B cell (primary cell): Measurements from ENCODE around the gene DOCK6. TPM values are rescaled to one million over a fixed set of nuclear protein-coding genes. Genes with fewer than 3 reads are reported as not detected.

Source experiments
- ATAC-seq: fragments of 200-7000 bp; cut with Tn5 transposase; one replicate; pipeline ENCODE4 v1.10.0; 2021; ENCODE audit warnings: low read depth, mild to moderate bottlenecking, moderate number of reproducible peaks, moderate library complexity
- CTCF ChIA-PET: fragments of 350-600 bp; sonication (Branson Sonifier 250); formaldehyde crosslinking; loops from one replicate; lab custom pipeline; 2021; ENCODE audit warnings: antibody characterized with exemption, inconsistent platforms; lab: Charles Lee
- POLR2A ChIA-PET: fragments of 350-600 bp; sonication (Branson Sonifier 250); formaldehyde crosslinking; loops from one replicate; lab custom pipeline; 2021; ENCODE audit warnings: antibody characterized with exemption; lab: Charles Lee
- DNase-seq: peaks from one replicate; pipeline ENCODE4 v3.0.0; 2013
- H2AFZ ChIP-seq: 2 replicates; pipeline ENCODE4 v1.6.1; 2012; ENCODE audit warnings: mild to moderate bottlenecking, low read depth, low read length; ENCODE audit not compliant: insufficient read depth, poor library complexity, severe bottlenecking
- H3K27ac ChIP-seq, 2 donors: 1 replicate in 1 of 2; 2 replicates in 1 of 2; pipeline ENCODE4 v1.5.1; 2012 to 2013; ENCODE audit warnings: low read length in 2 of 2, mild to moderate bottlenecking in 2 of 2, moderate library complexity in 1 of 2
- H3K27me3 ChIP-seq, 4 experiments: fragments of 200-600 bp in 1 of 4; sonication (generic) in 1 of 4; replicated peaks in 1 of 4; 1 replicate in 2 of 4; 2 replicates in 2 of 4; pipeline versions ENCODE4 v1.6.1 to v1.7.0; 2013 to 2016; ENCODE audit warnings: low read length in 3 of 4, mild to moderate bottlenecking in 2 of 4, mixed read lengths in 1 of 4, moderate library complexity in 1 of 4; ENCODE audit not compliant: insufficient read depth in 4 of 4, control insufficient read depth in 3 of 4; ENCODE audit errors: control extremely low read depth in 1 of 4
- H3K36me3 ChIP-seq, 2 experiments: replicated peaks in 1 of 2; 1 replicate in 1 of 2; 2 replicates in 1 of 2; pipeline versions ENCODE4 v1.6.1 to v1.7.1; 2013; ENCODE audit warnings: low read length in 1 of 2; ENCODE audit not compliant: insufficient read depth in 2 of 2, control insufficient read depth in 1 of 2; ENCODE audit errors: control extremely low read depth in 1 of 2, extremely low read depth in 1 of 2
- H3K4me1 ChIP-seq, 2 donors: fragments of 200-600 bp in 1 of 2; sonication (generic) in 1 of 2; 1 replicate in 1 of 2; 2 replicates in 1 of 2; pipeline versions ENCODE4 v1.5.1 to v1.6.1; 2013 to 2017; ENCODE audit warnings: low read length in 2 of 2; ENCODE audit not compliant: control insufficient read depth in 2 of 2, insufficient read depth in 2 of 2
- H3K4me2 ChIP-seq: replicated peaks from 2 replicates; pipeline ENCODE3; 2012; ENCODE audit warnings: mild to moderate bottlenecking, low read depth, low read length; ENCODE audit not compliant: poor library complexity, severe bottlenecking
- H3K4me3 ChIP-seq, 5 experiments: fragments of 200-600 bp in 1 of 5; sonication (generic) in 1 of 5; 1 replicate in 3 of 5; 2 replicates in 2 of 5; pipeline versions ENCODE4 v1.5.1 to v1.7.0; 2011 to 2016; ENCODE audit warnings: low read length in 4 of 5, mild to moderate bottlenecking in 4 of 5, low read depth in 2 of 5, control low read depth in 1 of 5, moderate library complexity in 1 of 5; ENCODE audit not compliant: insufficient read depth in 1 of 5; ENCODE audit errors: control extremely low read depth in 1 of 5, extremely low read depth in 1 of 5
- H3K79me2 ChIP-seq: fragments of 200-600 bp; sonication (generic); one replicate; pipeline ENCODE4 v1.6.0; 2016; ENCODE audit warnings: low read length; ENCODE audit not compliant: control insufficient read depth, insufficient read depth
- H3K9ac ChIP-seq: fragments of 200-600 bp; sonication (generic); 2 replicates; pipeline ENCODE4 v1.6.1; 2017; ENCODE audit warnings: mild to moderate bottlenecking, low read length, moderate library complexity
- H3K9me3 ChIP-seq, 3 donors: one replicate each; pipeline versions ENCODE4 v1.6.1 to v1.7.1; 2013; ENCODE audit warnings: low read length in 2 of 3; ENCODE audit not compliant: control insufficient read depth in 2 of 3, insufficient read depth in 1 of 3; ENCODE audit errors: control extremely low read depth in 1 of 3
- H4K20me1 ChIP-seq: 2 replicates; pipeline ENCODE4 v1.6.0; 2012; ENCODE audit warnings: mild to moderate bottlenecking, low read length; ENCODE audit not compliant: insufficient read depth, control insufficient read depth, poor library complexity, severe bottlenecking
- H3K27ac Mint-ChIP-seq: one replicate; pipeline ENCODE4 v1.8.0; 2021; ENCODE audit warnings: mixed read lengths
- H3K27me3 Mint-ChIP-seq: one replicate; pipeline ENCODE4 v1.8.0; 2021; ENCODE audit warnings: mixed read lengths
- H3K4me1 Mint-ChIP-seq: one replicate; pipeline ENCODE4 v1.8.0; 2021; ENCODE audit warnings: mixed read lengths
- H3K4me3 Mint-ChIP-seq: one replicate; pipeline ENCODE4 v1.8.0; 2021; ENCODE audit warnings: mixed read lengths
- H3K9me3 Mint-ChIP-seq: one replicate; pipeline ENCODE4 v1.8.0; 2022; ENCODE audit warnings: mixed read lengths; ENCODE audit not compliant: insufficient read depth
- EZH2 ChIP-seq: IDR thresholded peaks from 2 replicates; pipeline ENCODE4 v1.6.1; 2012; ENCODE audit warnings: borderline replicate concordance, low read depth, mild to moderate bottlenecking, moderate library complexity, low read length; ENCODE audit not compliant: insufficient read depth, poor library complexity, severe bottlenecking
- WGBS: methylation state at CpG from one replicate; pipeline ENCODE4 v1.1.5; 2013; ENCODE audit warnings: missing lambda C conversion rate; ENCODE audit not compliant: insufficient coverage; 5-methylcytosine and 5-hydroxymethylcytosine counted together
- intact Hi-C: fragments of 100-400 bp; cut with micrococcal nuclease; formaldehyde crosslinking; loops from one replicate; pipeline ENCODE4 v1.10.0; 2022
- polyA plus RNA-seq: library from polyadenylated mRNA; depleted of rRNA; stranded (reverse); fragments of >200 nt; gene quantifications from 2 replicates; pipeline ENCODE4 v1.2.3, GENCODE V29; 2012
- total RNA-seq, 2 donors: library from RNA; stranded (reverse); fragments of 120-200 nt in 1 of 2; gene quantifications; 1 replicate in 1 of 2; 2 replicates in 1 of 2; pipeline versions ENCODE4 v1.2.3 to v1.2.4, GENCODE V29; 2013 to 2022
- TF ChIP-seq, protein P1 (sequence below): fragments of 200-600 bp; IDR thresholded peaks from one replicate; pipeline ENCODE4 v1.8.0; 2022; ENCODE audit warnings: antibody characterized with exemption, mild to moderate bottlenecking

DOCK6 gene
- total and polyA plus RNA-seq, 2 donors (not counting 1 experiment from before 2014, with no cell fraction given) = 5.3 to 11.9 TPM

DNA sequence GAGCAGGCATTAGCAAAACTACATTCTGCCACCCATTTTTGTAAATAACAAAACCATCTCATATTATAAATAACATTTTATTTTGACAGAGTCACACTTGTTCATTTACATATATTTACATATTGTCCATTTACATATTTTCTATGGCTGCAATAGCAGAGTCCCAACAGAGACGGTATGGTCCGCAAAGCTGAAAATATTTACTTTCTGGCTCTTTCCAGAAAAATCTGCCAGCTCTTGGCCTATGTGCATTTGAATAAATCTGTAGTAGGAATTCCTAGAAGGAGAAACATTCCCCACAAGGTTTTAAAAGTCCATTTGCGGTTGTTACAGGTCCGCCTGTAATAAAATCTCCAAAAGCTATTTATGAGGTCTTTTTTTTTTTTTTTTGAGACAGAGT lies 27.9 kb upstream of the DOCK6 start:
- H3K27me3 Mint-ChIP-seq = peaks cover 19% of the 10 kb centered on the region
- ATAC-seq (no peak), DNase-seq (no peak)
- Histone ChIP-seq H3K79me2 (no peaks in the 10 kb centered on the region), H2AFZ (no peak overlapping the region), H3K9me3 (no peaks in the 10 kb centered on the region), H3K4me1 (peaks cover 0 to 10% of the 10 kb centered on the region in 2 donors), H3K27me3 (peaks cover 0 to 19% (median 0%) of the 10 kb centered on the region in 4 experiments), H3K4me3 (no peak overlapping the region), H4K20me1 (no peaks in the 10 kb centered on the region), H3K4me2 (no peak overlapping the region), H3K9ac (no peak overlapping the region), H3K27ac (no peak overlapping the region), H3K36me3 (no peaks in the 10 kb centered on the region)
- peaks cover 8% of the 10 kb centered on the region for H3K4me1 Mint-ChIP-seq
- H3K9me3 Mint-ChIP-seq = no peaks in the 10 kb centered on the region
- 94% methylated on average over 2 of the region's 4 CpGs for WGBS
- ChIA-PET CTCF (interaction anchor here (1.4 to 4.1 kb wide), 2 partner anchors 156 to 192 kb away, joined by 4 to 38 read pairs; partner anchors contain the start of gene ELAVL3), POLR2A (no interaction called here)
- intact Hi-C loops = no loop called here
- no peak overlapping the region for H3K4me3 Mint-ChIP-seq
- TF ChIP-seq EZH2 = no peak
- TF ChIP-seq, protein P1, sequence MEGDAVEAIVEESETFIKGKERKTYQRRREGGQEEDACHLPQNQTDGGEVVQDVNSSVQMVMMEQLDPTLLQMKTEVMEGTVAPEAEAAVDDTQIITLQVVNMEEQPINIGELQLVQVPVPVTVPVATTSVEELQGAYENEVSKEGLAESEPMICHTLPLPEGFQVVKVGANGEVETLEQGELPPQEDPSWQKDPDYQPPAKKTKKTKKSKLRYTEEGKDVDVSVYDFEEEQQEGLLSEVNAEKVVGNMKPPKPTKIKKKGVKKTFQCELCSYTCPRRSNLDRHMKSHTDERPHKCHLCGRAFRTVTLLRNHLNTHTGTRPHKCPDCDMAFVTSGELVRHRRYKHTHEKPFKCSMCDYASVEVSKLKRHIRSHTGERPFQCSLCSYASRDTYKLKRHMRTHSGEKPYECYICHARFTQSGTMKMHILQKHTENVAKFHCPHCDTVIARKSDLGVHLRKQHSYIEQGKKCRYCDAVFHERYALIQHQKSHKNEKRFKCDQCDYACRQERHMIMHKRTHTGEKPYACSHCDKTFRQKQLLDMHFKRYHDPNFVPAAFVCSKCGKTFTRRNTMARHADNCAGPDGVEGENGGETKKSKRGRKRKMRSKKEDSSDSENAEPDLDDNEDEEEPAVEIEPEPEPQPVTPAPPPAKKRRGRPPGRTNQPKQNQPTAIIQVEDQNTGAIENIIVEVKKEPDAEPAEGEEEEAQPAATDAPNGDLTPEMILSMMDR = no peak
- H3K27ac Mint-ChIP-seq = no peak overlapping the region

DNA sequence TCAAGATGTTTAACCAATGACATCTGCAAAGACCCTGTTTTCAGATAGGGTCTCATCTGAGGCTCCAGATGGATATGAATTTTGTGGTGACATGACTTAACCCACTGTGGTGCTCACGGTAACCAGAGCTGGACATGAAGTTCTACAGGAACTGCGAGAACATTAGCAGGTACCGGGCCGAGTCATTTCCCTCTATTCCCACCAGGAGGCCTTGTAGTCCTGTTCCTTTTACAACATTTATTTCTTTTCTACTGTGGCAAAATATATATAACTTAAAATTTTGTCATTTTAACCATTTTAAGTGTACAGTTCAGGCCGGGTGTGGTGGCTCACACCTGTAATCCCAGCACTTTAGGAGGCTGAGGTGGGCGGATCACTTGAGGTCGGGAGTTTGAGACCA lies 26.0 kb upstream of the DOCK6 start:
- H3K27ac Mint-ChIP-seq = no peak overlapping the region
- no peak overlapping the region for H3K4me3 Mint-ChIP-seq
- Histone ChIP-seq H2AFZ (no peak overlapping the region), H3K9ac (no peak overlapping the region), H3K79me2 (no peaks in the 10 kb centered on the region), H4K20me1 (no peaks in the 10 kb centered on the region), H3K4me2 (no peak overlapping the region), H3K9me3 (no peaks in the 10 kb centered on the region), H3K27me3 (peaks cover 0 to 11% (median 0%) of the 10 kb centered on the region in 4 experiments), H3K27ac (no peak overlapping the region), H3K4me1 (peaks cover 0 to 1% of the 10 kb centered on the region in 2 donors), H3K4me3 (no peak overlapping the region), H3K36me3 (no peaks in the 10 kb centered on the region)
- ATAC-seq (no peak), DNase-seq (no peak)
- ChIA-PET POLR2A (no interaction called here), CTCF (no interaction called here)
- no peak for TF ChIP-seq EZH2
- TF ChIP-seq, protein P1 = peak; percentile 11
- H3K27me3 Mint-ChIP-seq = peaks cover 16% of the 10 kb centered on the region
- intact Hi-C loops = no loop called here
- WGBS = 67% methylated on average over 1 of the region's 7 CpGs
- no peaks in the 10 kb centered on the region for H3K9me3 Mint-ChIP-seq
- no peaks in the 10 kb centered on the region for H3K4me1 Mint-ChIP-seq
